ENCODE data around the gene SGO2.
A peak's percentile ranks its signal among the peaks of the same experiment; 100 is the strongest.
"Not testable (repeated sequence)": the region's sequence is repeated elsewhere in the genome, so short reads cannot be mapped to it uniquely, and the experiment has no call there.

The SGO2 gene

DNA sequence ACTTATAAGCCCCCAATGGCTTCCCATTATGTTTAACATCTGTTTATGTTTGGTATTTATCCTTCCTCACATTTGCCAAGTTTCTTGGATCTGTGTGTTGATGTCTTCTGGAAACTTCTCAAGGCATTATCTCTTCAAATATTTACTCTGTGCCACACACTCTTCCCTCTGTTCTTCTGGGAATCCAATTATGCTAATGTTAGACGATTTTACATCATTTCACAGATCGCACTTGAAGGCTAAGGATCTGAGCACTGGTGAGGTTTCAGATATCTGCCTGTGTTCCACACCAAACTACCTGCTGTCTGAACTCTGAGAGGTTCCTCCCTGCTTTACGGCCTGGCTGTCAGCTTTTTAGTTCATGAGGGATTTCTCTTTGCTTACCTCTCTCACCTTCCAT lies 69.9 kb downstream of the SGO2 start:
- no peak for DNase-seq

DNA sequence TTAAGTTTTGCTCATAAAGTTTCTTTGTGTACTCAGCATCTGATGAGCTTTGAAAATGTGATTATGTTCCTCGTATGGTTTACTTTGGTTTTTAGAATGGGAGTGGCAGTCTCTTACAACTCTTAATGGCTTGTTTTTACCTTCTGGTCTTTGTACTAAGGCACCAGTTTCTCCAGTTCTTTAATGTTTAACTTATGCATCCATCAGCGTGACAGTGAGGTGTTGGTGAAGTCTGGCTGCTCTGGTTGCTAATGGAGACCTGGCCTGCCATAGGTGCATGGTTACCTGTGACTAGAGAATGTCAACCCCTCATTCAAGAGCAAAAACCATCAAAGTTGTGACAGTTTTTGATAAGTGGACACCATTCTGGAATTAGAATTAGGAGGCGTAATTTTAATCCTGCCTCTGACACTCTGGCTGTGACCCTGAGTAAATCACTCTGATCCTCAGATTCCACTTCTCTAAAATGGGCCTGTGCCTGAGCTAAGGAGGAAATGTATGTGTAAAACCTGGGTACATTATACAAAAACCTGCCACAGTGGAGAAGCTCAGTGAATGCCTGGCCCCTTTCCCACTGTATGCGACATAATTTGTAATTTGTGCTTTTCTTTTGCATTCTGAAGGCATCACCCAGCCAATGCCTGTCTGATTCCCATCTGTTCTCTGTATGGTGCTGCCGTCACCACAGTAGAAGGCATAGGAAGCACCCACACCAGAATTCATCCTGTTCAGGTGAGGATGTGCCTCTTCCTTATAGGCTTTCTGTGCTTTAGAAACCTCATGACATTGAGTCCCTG lies 71.0 kb downstream of the SGO2 start:
- DNase-seq, result no peak

DNA sequence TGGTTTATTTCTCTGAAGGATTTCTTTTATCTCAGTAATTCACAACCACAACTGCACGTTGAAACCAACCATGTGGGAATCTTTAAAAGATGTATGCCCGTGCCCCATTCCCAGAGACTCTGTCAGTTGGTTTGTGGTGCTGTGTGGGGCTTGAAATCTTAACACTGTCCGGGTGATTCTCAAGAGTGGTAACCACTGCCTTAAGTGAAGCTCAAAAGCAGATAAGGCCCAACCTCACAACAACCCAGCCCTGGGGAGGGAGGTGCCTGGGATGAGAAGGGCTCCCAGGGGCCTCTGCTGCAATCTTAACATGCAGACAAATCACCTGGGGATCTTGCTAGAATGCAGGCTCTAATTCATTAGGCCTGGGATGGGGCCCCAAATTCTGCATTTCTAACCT lies 73.2 kb downstream of the SGO2 start:
- DNase-seq, result no peak

DNA sequence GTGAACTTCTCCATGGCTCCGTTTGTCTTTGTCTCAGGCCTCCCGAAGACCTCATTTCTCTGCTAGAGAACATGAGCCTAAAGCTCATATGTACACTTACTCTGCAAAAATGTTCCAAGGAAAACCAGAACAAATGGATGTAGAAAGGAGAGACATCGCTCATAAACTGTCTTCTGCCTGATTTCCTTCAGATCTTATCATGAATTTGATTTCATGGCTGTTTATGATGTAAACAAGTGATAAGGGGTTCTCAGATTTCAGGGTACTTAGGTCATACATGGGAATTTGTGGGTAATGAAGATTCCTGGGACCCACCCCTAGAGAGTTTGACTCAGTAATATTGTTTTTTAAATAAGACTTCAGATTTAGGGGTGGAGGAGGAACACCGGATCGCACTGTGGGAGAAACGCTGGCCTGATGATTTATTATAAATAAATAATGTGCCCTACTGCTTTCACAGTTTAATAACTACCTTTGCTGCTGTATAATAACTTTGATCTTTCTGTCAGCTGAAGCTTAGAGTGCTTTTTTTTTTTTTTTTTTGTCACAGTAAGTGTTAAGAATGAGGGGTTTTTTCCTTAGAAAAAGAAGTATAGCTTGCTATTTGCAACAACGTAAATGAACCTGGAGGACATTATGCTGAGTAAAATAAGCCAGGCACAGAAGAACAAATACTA lies 74.7 kb downstream of the SGO2 start:
- no peak for DNase-seq

DNA sequence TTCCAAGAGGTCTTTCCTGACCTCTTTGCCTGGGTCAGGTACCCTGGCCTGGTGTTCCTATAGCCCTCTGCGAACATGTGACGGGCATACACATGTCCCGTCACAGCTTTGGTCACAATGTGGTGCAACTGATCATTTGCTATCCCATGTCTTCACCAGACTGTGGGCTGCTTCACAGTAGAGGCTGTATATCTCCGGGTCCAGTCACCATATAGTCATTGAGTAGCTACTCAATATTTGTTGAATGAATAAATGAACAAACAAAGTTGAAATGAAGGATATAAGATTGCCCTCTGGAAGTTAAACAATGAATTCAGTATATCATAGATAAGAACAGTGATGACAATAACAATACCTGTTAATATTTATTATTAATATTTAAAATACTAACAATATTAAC lies 76.6 kb downstream of the SGO2 start:
- no peak for DNase-seq

DNA sequence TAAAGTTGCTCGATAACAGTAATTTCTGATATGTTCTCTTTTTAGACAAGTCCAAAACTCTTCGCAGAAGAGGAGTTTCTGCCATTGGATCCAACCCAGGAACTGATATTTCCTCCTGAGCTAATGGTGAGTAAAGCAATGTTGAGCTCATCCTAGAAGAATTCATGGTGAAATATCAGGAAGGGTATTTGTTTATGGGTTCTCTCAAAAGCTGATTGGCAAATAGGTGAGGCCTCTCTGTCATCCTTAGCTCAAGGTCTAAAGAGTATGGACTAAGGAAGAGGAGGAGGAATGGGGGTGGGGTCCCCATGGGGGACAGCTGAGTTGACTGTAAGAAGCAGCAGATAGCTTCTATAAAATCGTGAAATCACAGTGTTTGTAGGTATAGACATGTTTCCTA lies 78.0 kb downstream of the SGO2 start:
- DNase-seq, result no peak

DNA sequence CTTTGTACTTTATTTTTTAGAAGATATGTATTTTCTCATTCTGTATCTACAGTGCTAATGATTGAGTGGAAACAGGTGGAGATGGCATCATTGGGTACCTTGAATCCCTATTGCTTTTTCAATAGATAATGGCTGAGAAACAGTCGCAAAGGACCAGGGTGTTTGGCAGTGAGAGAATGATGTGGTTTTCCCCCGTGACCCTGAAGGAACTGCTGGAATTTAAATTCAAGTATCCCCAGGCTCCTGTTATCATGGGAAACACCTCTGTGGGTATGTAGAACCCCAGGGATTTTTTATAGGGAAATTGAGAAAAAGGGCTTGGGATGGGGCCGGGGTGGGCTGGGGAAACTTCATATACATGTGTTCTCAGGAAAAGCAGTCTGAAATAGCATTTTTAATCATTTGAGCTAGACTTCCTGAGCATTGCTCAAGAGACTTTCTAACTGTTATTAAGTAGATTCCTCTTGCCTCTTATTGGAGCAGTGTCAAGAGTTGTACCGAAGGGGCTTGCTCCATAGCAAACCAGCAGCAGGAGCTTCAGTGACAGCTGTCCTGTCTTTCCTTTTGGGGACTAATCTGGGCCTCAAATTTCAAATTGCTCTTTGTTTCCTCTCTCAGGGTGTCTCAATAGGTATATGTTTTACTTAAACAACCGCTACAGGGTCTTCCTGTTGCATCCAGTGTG lies 78.7 kb downstream of the SGO2 start:
- no peak for DNase-seq

DNA sequence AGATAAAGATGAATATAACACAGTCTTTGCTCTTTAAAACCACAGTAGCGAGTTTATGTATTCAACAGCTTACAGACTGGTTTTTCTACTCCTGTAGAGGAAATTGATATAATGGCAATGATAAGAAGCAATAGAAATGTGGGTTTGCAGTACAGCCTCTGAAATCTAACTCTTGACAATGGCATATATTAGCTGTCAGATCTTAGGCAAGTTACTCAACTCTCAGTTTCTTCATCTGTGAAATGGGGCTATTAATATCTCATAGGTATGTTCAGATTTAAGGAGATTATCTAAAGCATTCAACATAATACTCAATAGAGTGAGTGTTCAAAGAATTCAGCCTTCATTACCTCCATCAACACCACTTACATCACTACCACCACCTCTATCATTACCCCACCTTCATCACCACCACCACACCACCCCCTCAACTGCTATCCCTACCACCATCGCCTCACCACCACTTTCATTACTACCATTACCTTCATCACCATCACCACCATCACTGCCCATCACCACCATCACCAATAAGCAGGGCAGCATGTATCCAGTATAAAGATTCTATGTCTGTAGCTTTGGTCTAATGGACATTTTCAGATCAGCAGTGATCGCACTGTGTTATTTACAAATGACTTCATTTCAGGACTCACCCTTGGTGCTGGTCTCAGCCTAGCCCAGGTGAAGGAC lies 82.5 kb downstream of the SGO2 start:
- no peak for DNase-seq

DNA sequence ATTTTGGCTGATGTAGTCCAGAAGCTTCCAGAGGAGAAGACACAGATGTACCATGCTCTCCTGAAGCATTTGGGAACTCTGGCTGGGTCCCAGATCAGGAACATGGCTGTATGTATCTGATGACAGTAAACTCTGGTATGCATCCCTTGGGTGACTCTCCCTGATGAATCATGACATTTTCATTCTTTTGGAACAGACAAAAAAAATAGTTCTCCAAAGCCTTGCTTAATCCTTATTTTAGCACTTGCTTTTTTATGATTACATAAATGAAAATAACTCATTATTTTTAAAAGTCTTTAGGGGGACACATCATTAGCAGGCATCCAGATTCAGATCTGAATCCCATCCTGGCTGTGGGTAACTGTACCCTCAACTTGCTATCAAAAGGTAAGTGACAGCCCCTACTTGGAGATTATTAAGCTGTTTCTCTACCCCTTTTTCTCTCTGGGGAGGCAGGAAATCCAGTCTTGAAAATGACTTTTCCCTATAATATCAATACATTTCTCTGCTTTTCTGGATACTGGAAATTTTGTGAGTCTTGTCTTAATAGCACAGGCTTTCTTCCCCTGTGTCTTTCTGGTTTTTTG lies 83.1 kb downstream of the SGO2 start:
- no peak for DNase-seq

DNA sequence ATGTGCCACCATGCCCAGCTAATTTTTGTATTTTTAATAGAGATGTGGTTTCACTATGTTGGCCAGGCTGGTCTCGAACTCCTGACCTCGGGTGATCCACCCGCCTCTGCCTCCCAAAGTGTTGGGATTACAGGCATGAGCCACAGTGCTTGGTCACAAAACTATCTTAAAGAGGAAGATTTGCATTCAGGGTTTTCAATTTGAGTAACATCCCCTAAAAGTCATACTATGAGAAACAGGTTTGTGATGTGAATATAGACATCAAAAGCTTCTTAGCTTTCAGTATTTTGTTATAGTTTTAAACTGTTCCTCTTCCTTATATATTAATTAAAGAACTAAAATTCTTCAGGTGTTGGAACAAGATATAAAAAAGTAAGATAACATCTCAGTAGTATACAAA lies 84.2 kb downstream of the SGO2 start:
- not testable (repeated sequence) for DNase-seq

DNA sequence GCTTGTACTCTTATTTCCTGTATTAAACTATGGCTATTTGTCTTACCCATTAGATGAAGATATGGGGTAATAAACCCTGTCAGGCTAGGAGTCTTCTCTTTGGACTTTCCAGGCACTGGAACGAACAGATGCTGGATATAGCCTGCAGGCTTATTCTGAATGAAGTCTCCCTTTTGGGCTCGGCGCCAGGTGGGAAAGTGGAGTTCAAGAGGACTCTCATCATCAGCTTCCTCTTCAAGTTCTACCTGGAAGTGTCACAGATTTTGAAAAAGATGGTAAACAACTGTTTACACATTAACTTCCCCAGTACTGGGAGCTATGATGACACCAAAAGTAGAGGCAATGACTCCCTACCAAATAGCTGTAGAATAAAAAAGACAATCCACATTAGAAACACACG lies 87.7 kb downstream of the SGO2 start:
- peak; percentile 14 for DNase-seq

DNA sequence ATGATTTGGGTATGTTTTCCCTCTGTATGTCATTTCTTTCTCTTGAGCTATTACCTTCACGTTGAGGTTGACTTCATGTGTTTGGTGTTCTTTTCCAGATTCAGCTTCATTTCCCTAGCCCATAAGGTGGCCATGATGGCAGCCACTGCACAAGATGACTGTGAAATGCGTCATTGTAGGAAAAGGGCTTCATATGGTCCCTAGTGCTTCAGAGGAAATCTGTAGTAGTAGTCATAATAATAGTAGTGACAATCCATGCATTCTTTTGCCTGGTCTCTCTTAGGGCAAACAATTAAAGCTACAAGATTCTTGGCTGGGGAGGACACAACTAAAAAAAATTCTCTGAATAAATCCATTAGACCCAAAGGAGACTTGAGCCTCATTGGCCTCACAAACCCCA lies 88.2 kb downstream of the SGO2 start:
- no peak for DNase-seq

DNA sequence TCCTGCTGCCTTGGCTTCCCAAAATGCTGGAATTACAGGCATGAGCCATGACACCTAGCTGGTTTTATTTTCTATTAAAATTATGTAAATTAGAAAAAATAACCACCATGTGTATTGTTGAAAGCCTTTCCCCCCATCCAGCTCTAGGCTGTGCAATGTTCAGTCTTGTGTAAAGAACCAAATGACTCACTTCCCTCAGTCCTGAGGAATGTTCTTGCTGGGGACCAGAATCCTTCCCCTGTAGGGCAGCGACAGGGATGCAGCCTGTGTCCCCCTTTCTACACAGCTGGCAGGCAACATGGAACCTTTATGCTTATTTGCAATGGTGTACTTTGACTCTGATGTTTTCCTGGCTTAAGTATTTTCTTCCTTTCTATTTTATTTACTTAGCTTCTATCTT lies 89.2 kb downstream of the SGO2 start:
- DNase-seq, result no peak

DNA sequence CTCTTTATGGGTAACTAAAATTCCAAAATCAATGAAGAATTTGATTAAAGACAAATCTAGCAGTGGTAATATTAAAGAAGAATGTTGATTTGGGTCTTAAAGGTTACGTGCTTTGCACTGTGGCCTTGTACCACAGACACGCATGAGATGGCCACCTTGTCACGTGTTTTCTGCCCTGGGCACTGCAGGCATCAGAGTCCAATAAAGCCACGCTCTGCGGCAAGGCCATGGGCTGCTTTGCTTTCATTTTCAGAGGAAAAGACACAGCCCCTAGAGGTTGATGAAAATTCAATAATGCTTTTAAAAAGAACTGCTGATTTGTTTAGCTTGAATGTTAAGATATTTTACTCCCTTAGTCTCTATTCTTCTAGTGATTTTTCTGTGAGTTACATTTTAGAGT lies 90.2 kb downstream of the SGO2 start:
- DNase-seq, result no peak

DNA sequence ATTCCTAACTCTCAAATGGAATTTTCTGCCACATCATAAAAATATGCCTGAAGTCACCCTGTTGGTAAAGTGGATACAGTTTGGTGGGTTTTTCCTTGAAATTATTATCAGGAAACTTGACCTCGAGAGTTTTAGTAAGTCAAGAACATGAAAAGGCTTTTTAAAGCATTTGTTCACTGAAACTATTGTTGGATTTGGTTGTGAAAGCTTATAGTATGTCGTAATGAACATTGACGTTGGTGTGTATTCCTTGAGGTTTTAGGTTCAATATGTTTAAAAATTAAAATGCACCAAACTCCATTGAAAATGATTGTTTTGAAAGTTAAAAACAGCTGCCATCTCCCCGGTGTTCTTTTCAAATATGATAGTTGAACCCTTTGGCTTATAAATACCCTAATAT lies 90.6 kb downstream of the SGO2 start:
- no peak for DNase-seq

DNA sequence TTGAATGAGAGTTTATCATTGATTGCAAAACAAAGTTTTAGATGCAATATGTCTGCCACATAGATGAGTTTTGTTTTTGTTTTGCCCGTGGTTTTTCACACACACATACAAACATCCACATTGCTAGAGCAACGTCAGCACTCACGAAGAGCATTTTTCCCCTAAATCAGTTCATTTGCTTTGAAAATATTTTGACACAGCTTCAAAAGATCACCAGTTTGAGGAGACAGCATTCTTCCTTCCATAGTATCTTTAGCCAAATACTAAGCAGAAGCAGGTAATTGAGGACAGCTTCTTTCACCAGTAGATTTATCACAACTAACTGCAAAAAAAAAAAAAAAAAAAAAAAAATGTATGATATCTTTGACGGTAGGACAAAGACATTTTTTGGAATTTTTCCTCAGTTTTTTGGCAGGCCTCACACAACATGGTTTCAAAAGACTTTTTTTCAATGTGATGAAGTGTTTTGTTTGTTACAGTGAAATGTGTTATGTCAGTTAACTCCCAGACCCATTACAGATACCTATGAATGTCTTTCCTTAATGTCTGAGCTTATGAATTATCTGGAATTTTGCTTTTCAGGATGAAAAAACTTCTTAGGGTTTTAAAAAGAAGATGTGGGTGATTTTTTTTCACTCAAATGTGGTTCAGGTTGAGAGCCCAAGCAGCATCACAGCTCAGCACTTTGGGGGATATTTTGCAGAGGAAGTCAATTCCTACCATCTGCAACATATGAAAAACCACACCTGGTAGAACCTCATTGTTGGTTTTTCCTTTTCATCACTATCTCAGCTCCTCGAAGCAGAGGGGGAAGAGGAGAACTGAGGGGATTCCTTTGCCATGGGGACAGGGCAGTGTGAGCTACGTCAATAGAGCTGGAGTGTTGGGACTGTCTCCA lies 91.4 kb downstream of the SGO2 start:
- no peak for DNase-seq

DNA sequence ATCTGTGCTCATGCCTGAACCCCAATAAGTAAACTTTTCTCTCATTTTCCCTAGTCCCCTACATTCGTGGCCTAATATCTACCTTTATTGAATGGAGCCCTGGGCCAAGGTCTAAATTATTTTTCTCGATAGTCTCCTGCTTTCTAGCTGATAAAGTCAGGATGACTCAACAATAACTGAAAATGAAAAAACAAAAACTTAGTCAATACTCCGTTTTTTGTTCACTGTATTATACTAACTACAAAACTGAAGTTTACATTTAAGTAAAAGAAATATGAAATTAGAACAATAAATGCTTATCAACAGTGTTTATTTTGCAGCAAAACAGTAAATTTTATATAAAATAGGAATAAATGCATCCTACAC lies 92.0 kb downstream of the SGO2 start:
- no peak for DNase-seq

DNA sequence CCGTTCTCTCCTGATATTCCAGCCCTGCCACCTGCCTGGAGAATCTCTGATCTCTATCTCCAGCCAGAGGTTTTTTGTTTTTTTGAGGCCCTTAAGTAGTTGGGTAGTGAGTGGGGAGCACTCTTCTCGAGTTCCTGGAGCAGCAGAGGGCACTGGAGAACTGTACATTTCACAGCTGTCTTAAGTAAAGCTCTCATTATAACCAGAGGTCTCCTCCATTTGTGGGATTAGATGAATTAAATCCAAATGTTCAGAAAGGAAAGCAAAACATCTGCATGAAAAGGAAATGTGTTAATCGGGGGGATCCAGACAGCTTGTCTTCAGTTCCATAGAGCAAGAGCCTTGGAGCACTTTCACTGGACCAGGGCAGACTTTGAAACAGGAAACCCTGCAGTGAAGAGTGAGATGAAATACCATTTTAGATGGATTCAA lies 92.6 kb downstream of the SGO2 start:
- no peak for DNase-seq

DNA sequence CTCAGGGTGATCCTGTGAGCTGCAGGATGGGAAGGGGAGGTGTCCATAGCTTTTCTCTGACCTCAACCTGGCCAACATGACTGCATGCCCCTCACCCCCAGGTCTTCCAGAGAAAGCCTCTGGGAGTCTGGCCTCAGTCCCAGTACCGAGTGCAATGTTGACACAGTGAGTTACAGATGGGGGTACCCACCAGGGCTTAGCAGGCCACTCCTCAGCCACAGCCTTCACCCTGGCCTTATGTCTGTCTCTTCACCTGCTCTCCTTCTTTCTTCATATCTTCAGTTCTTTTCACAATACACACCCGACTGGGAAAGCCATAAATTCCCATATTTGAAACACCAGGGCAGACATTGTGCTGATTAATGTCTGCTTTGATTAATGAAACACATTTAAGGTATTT lies 93.3 kb downstream of the SGO2 start:
- no peak for DNase-seq

DNA sequence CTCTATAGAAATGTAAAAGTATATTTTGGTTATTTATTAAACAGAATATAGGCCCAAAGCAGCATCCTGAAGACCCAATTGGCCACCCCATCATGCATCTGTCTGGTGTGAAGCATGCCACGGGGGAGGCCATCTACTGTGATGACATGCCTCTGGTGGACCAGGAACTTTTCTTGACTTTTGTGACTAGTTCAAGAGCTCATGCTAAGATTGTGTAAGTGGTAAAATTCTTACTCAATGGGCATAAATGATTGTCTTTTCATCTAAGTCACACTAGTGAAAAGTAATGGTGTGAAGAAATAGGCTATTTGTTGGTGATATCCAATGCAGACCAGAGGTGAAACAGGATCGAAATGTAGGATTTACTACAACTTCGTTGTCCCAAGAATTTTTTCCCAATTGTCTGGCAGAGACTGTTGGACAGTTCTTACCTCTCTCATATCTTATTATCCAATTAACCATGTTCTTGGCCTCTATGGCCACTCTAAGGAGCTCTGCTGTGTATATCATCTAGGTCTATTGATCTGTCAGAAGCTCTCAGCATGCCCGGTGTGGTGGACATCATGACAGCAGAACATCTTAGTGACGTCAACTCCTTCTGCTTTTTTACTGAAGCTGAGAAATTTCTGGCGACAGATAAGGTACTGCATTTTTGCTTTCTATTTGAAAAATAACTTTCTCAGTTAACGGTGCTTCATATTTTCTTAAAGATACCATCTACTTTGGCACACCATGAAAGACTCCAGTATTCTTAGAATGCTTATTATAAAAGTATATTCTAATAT lies 94.8 kb downstream of the SGO2 start:
- no peak for DNase-seq

DNA sequence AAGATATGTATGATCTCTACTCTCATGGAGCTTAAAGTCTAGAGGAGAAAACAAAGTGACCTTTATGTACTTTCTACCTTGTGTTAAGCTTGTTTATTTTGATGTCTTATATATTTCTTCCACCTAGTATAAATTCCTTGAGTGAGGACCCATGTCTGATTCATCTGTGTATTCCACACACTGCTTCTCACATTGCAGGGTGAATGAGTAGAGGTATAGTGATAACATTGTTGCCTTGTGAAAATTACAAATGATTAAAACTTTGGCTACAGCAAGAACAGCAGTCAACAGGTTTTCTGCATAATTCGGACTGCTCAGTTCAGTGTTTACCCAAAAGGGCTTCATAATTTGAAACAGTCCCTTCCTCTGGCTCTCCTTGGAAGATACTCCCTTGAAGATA lies 96.1 kb downstream of the SGO2 start:
- DNase-seq, result no peak
